NAMALWA (cell line): Measurements from ENCODE around the gene SLC48A1.
"Not testable (repeated sequence)": the region's sequence is repeated elsewhere in the genome, so short reads cannot be mapped to it uniquely, and the experiment has no call there.

Experiments used
- DNase-seq: peaks from one replicate; pipeline ENCODE4 v3.0.0-alpha.2; 2015; ENCODE audit warnings: low spot score

SLC48A1 gene

DNA sequence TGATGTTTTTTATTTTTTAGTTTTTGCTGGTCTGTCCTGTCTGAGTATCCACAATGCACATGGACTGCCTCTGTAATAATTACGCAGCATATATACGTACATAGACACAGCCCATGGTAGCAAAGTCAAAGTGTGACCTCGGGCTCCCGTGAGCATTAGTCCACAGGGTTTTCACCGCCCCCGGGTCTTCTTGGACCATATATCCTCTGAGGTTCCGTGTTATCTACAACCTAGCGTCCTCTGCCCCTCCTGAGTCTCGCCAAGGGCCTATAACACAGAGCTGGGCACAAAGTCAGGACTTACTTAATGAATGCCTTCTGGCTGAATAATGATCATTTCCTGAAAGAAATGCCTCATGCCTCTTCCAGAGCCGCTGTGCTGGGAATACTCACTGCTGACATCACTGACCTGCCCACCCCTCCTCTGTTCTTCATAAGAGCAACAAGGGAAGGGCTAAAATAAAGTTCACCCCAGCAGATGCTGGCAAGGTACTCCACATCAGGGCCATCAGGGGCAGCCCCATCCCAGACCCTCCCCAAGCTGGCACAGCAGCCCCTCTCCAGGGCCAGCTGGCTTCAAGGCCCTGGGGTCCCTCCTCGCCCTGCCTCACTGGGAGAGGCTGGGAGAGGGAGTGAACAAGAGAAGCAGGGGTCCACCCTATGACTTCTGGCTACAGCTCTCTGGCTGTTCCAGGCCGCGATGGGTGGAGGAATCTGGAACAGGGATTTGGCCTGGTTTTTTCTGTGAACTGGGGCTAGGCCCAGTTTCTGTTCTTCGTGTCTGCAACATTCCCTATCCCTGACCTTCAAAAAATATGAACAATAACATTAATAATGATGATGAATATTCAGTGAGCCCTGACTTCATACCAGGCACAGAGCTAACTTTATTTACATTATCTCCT is 38.8 kb downstream of the SLC48A1 start:
- DNase-seq, result peak; percentile 36

DNA sequence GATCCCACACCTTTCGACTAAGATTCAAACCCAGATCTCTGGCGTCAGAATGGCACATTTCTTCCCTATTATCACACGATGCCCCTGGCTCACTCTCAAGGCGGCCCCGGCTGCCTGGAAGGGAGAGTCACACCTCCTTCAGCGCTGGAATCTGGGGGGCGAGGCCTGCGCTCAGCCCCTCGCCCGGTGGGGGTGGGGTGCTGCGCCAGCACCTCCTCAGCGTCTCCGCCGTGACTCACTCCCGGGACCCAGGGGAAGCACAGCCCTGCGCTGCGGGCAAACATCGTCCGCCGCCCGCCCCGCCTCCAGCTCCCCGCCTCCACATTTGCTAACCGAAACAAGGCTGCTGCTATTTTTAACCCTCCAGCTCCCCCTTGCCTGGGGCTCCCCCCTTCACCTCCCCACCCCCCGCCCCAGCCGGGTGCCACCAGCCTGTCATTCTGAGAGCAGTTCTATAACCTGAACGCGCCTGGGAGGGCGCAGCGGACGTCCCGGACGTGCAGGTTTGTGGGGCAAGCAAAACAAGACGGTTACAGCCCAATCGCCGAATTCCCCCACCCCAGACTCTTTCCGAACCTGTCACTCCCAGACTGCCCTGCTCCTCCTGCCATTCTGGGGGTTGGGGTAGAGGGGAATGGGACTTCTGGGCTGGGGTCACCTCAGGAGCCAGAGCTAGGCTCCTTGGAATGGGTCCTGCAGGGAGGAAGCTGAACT is 39.9 kb downstream of the SLC48A1 start:
- DNase-seq, result peak; percentile 91

DNA sequence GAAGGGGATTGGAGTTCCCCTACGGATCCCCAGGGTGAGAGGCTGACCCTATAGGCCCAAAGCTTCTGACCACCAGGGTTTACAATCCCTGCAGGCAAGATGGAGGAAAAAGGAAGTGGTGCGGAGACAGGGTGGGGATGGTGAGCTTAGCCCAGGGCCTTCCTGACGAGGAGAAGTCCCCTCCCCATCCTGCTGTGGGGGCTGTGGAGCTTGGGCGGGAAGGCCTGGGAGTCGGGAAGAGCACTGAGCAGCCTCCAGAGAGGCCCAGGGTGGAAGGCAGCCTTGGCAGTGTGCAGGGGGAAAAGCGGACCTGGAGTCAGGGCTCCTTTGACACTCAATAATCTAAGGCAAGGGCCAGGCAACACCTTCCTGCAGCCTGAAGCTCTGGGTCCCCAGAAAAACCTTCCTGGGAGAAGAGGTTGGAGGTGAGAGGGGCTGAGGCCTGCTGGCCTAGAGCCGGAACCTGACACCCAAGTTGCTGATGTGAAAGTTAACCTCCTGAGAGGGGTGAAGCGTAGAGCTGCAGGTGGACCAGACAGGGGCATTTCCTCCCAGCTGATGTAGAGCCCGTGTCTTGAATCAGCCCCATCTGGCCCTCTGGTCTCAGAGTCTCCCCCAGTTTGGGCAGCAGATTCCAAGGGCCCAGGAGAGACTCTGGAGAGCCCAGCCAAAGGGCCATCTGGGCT is 40.6 kb downstream of the SLC48A1 start:
- peak; percentile 72 for DNase-seq

DNA sequence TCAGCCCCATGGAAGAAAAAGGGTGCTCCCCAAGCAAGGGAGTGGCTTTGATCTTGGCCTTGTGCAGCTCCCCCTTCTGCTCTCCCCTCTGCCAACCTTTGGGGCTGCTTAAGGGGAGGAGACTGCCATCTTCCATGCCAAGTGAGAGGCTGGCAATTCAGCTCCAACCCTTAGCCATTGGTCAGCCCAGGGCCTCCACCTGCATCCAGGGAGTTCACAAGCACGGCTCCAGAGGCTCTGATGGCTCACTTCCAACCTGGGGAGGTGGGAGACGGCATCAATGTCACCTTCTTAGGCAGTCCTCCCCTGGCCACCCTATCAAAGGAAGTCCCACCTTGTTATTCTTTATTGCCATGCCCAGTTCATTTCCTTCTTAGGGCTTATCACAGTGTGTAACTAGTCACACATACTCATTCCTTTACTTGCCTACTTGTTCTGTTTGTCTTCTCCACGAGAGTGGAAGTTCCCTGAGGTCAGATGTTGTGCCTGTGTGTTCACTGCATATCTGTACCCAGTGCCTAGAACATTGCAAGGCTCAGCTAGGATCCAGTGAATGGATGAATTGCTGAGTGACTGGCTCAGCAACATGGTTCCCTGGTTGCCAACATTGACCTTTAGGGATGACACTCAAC is 41.6 kb downstream of the SLC48A1 start:
- DNase-seq, result no peak

DNA sequence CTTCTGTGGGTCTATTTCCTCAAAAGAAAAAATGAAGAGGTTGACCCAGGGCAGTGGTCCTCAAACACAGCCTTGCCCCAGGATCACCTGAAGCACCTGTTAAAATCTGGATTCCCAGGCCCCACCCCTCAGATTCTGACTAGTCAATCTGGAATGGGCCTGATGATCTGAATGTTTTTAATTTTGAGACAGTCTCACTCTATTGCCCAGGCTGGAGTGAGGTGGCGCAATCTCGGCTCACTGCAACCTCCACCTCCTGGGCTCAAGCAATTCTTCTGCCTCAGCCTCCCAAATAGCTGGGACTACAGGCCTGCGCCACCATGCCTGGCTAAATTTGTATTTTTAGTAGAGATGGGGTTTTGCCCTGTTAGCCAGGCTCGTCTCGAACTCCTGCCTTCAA is 42.4 kb downstream of the SLC48A1 start:
- not testable (repeated sequence) for DNase-seq

DNA sequence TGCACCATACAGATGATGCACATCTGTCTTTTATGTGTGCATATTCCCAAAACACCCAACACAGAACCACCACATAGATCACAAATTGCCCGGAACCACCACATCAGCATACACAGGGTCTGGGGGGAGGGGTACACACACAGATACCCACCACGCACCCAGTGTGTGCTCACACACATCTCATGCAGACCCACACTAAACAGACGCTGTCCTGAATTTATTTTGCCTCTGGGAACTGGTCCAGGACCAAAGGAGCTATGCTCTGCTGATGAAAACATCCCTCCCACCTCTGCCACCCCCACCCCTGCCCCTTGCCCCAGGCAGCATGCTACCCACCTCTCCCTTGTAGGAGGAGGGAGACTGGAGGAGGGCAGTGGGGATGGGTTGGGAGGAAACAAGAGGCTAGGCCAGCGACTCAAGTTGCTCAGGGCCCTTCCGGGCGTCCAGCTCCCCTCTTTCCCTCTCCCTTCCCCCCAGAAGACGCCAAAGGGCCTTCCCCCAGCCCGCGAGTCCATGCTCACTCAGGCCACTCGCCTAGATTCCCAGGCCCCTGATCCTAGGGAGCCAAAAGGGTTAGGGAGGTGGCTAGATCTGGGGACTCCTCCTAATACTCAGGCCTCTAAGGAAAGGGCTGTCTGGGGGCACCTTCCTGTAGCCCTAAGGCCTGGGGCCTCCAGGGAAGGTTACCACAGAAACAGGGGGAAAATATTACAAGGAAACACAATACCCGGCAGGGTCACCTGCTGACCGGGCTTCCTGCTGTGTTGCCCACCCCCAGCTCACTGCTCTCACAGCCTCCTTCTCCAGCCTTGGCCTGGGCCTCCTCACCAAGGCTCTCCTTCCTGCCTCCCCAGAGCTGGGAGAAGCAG is 43.6 kb downstream of the SLC48A1 start:
- no peak for DNase-seq

DNA sequence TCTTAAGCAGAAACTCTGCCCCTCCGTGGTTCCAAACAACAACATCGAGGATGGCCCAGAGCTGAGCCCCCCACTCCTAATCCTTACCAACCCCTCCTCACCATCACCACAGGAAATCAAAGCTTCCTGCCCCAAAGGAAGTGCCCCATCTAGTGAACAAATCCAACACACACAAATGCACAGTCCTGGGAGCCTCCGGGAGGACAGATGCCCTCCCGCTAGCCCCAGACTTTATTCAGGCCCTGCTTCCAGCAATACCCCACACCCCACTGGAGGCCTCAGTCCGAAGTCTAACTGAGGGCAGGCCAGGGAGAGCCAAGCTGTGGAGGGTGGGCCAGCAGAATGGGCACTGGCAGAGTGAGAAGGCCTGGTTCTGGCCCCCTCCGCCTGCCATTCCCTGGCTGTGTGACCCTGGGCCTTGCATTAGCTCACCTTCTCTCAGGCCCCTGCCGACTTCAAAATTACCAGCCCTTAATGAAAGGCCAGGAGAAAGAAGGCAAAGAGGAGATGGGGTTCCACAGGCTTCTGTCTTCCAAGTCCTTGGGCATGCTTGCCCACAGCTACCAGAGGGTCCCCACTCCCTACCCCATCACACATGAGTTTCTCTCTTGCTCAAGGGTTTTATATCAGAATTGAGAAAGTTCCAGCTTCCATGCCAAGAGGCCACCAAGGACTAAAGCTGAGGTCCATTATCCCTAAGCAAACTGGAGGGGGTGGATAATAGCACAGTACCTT is 44.4 kb downstream of the SLC48A1 start:
- DNase-seq, result no peak

DNA sequence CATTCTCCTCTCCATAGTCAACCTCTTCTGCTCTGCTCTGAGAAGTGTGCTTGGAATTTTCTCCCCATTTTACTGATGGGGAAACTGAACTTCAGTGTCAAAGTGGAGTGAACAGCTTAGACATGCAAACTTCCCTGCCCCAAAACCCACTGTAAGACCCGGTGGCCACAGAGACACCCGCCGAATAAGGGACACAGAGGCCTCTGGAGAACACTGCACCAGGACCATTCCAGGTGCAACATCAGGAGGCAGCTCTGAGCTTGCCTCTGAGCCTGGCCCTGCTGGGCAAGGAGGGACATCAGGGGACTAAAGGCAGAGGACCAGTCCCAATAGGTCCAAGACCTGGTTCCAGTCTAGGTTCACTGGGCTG is 45.0 kb downstream of the SLC48A1 start:
- no peak for DNase-seq

DNA sequence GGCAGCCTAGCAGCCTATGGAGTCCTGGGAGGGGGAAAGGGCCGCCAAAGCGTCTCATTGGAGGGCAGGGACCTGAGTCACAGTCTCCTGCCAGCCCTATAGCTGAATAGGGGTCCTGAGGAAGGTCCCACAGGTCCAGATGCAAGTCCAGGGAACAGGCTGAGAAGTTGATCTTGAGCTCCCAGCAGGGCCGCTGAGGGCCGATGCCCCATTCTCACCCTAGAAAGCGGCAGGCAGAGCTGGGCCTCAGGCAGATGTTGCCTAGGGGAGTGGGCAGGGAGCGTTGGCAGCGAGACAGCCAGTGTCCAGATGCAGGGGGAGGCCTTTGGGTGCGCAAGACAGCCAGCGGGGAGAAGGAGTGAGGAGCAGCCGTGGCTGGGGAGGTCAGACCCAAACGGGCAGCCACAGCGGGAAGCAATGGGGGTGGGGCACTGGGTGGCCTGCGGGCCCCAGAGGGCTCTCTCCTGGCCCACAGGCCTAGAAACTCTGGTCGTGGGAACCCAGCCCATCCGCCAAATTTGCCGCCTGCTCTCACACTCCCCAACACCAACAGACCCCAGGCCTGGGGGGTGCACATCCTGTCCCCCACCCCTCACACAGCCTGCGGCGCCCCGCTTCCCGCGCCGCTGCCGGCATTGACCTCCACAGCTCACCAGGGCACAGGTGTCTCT is 45.6 kb downstream of the SLC48A1 start:
- peak; percentile 34 for DNase-seq

DNA sequence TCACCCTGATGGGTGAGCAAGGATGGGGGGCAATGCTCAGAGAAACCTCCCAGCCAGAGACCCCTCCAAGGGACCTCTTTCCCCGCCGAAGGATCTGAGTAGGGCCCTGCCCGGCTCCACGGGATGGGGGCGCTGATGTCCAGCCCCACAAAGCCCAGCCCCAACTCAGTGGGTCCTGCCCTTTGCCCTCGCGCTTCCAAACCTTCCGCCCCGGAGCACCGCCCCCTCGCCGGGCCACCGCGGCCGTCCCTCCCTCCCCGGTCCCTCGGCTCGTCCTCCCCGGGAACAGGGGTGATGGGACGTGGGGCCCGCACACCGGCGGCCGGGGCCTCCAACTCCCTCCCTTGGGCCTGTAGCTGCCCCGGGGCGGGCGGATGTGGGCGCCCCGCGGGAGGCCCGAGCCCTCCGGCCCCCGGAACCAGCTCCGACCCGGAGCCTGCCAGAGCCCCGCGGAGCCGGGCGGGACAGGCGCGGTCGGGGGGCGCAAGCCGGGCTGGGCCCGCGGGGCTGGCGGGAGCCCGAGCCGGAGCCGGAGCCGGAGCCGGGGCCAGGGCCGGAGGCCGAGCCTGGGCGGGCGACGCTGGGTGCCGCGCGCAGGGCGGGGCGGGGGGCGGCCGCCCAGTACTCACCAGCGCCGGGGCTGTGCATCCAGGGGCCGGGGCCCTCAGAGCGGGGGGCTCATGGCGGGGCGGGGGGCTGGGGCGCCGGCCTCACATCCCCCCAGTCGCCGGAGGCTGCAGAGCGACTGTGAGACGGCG is 46.3 kb downstream of the SLC48A1 start:
- DNase-seq, result no peak

DNA sequence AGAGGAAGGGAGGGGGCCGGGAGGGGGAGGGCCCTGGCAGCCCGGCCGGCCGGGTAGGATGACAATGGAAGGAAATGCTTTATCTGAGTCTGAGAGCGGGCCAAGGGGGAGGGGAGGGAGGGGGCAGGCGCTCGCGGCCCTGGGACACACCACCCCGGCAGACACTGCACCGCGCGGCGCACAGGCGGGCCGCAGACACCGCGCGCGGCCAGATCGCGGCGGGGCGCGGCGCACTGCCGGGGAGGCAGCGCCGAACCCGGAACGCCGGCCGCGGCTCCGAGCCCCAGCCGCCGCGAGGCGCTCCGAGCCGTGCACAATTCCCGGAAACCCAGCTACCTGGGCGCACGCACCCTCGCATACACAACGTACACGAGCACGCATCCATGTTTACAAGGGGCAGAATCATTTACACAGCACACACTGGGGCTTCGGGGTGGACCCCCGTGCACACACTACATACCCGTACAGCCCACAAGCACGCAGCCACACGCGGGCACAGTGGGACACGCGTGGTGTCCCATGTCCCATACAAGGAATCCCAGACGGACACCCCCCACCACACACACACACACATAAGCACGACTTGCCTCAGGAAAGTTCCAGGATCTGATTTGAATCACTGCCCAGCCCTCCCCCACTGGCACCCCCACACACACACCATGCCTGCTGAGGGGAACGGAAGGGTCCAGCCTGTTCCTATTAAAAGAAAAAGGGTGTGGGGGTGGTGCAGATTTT is 47.0 kb downstream of the SLC48A1 start, which contains the start of gene HDAC7:
Gene HDAC7, minus strand, starts transcription at position 8 of the 735 bp plus-strand sequence. CDS start 118 bp downstream, outside the sequence.
- peak; percentile 63 for DNase-seq

DNA sequence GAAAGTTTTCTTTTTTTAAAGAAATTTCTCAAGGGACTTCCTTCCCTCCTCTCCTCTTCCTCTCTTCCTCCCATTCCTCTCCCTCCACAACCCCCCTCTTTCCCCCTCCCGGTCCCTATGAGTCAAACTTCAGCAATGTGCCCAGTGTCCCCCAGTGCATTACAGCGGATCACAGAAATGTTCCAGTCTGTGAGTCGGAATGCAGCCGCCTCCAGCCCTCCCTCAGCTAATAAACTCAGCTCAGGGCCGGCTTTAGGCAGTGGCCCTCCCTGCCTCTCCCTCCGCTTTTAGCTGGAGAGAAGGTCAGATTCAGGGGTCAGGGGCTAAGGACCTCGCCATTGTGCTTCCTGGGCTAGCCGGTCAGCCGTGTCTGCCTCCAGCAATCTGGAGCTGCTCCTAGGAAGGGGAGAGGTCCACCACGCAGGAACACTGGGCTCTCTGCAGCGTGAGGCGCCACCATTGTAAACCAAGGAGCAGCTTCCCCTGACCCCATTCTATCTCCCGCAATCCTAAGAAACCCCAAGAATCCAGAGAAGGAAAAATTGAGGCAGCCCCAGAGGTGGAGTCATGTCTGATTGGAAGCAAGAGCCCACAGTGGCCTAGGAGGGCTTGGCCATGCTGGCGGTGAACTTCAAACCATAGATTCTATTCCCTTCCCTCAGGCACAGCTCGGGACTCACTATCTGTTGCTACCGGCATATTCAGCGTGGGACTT is 47.8 kb downstream of the SLC48A1 start:
- DNase-seq, result no peak

DNA sequence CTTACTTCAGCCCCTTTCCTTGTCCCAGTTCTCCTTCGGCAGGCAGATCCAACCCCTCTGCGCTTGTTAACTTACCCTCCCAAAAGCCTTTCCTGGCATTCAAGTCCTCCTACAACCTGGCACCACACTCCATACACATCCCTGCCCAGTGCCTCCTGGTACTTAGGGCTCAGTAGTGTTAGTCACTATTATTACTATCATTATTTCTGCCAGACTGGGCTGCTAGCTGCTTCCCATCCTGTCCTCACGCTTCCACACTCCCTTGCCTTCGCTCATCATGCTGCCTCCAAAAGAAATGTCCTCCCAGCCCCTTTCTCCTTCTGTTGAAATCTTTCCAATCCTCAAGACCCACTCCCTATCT is 48.3 kb downstream of the SLC48A1 start:
- no peak for DNase-seq

DNA sequence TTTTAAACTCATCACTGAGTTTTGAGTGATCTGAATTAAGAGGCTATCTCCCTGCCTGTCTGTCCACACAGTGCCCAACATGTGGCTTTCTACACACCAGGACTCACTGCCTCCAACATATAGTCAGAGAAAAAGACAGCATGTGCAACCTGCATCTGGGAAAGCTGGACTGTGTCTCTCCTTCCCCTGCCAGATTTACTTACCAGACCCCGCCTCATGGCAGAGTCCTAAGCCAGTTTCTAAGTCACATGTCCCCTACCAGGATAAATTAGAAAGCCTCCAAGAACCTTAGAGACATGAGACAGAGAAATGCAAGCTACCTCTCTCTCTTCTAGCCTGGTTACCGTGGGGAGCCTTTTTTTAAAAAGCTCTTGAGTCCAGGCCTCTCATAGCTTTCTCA is 49.4 kb downstream of the SLC48A1 start:
- DNase-seq, result no peak

DNA sequence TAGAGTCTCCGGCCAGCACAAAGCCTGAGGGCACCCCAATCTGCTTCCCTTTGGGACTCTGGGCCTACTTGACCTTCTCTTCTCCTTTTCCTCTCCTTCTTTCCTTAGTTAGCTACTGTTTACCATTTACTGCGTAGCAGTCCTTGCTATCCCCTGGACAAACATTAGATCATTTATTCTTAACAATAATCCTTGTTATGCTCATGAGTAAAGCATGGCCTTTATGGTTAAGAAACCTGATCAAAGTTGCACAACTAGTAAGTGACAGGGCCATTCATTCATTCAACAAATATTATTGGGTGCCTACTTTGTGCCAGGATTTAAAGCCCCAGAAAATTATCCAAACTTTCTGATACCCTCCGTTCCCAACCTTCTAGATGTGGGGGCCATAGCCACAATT is 49.8 kb downstream of the SLC48A1 start:
- no peak for DNase-seq

DNA sequence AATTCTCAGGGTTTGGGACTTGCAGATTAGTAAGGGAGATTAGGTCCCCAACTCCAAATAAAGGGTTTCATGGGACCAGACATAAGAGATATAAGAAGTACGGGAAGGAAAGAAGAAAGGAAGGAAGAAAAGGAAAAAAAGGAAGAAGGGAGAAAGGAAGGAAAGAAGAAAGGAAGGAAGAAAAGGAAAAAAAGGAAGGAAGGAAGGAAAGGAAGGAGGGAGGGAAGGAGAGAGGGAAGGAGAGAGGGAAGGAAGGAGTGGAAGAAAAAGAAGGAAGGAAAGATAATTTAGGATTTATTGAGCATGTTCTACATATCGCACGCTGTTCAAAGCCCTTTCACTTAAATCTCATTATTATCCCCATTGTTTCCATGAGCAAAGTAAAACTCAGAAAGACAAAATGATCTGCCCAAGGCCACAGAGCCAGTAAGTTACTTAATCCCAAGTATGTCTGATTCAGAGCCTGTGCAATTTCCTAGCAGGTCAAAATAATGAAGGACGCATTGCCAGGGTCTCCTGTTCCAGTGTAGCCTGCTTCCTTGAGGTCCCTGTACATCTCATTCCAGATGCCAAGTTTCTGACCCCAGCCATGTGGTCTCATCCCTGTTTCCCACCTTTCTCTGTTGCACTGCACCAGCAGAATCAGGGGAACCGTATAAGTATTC is 50.5 kb downstream of the SLC48A1 start:
- DNase-seq, result no peak

DNA sequence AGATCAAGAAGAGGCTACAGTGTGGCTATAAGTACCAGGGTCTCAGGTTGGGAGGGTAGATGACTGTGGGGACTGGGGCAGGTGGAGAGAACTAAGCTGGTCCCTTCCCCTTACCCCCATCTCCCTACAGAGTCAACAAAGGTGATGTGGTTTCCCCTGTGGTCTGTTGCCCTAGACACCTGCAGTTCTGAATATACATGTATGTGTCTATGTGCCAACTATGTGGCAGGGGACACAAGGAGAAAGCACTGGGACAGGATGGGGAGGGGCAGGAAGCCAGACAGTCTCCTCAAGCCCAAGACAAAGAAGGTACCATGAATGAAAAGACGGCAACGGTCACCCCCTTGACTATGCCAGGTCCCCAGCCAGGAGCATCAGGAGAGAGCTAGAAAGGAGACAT is 51.2 kb downstream of the SLC48A1 start:
- DNase-seq, result no peak
